ENCODE data around the gene BLID.

Gene BLID

GRCh38 chr11:122081073-122081472 is 34.9 kb downstream of the BLID start:
- no peak for DNase-seq (ENCODE audit: low read depth)

GRCh38 chr11:122077459-122077858 is 38.6 kb downstream of the BLID start:
- DNase-seq (ENCODE audit: low read depth): no peak

GRCh38 chr11:122076512-122077120 is 39.4 kb downstream of the BLID start:
- DNase-seq (ENCODE audit: low read depth): no peak

- DNase-seq (ENCODE audit: low read depth): no peak
These were observed 41.0 kb downstream of the BLID start for GRCh38 chr11:122075016-122075415.

GRCh38 chr11:122074022-122074421 is 42.0 kb downstream of the BLID start:
- DNase-seq (ENCODE audit: low read depth): no peak

GRCh38 chr11:122071709-122072202 is 44.3 kb downstream of the BLID start:
- DNase-seq (ENCODE audit: low read depth): no peak

- no peak for DNase-seq (ENCODE audit: low read depth)
These were observed 46.2 kb downstream of the BLID start for GRCh38 chr11:122069707-122070360.

GRCh38 chr11:122068837-122069236 is 47.2 kb downstream of the BLID start:
- no peak for DNase-seq (ENCODE audit: low read depth)

- DNase-seq (ENCODE audit: low read depth): no peak
These were observed 47.9 kb downstream of the BLID start for GRCh38 chr11:122068141-122068540.

Measured in stimulated activated CD8-positive, alpha-beta memory T cell treated with anti-CD3 and anti-CD28 coated beads, Interleukin-12 subunit alpha, Interleukin-12 subunit beta, amount 100 ng/mL, for 4 hours (primary cell).